ENCODE data around the gene RGL2. TPM values are rescaled to one million over a fixed set of nuclear protein-coding genes. Genes with fewer than 3 reads are reported as not detected.

Gene RGL2
- total and polyA plus RNA-seq, 7 experiments from 2014 or later = 4.1 to 76.8 (median 54.8) TPM

DNA sequence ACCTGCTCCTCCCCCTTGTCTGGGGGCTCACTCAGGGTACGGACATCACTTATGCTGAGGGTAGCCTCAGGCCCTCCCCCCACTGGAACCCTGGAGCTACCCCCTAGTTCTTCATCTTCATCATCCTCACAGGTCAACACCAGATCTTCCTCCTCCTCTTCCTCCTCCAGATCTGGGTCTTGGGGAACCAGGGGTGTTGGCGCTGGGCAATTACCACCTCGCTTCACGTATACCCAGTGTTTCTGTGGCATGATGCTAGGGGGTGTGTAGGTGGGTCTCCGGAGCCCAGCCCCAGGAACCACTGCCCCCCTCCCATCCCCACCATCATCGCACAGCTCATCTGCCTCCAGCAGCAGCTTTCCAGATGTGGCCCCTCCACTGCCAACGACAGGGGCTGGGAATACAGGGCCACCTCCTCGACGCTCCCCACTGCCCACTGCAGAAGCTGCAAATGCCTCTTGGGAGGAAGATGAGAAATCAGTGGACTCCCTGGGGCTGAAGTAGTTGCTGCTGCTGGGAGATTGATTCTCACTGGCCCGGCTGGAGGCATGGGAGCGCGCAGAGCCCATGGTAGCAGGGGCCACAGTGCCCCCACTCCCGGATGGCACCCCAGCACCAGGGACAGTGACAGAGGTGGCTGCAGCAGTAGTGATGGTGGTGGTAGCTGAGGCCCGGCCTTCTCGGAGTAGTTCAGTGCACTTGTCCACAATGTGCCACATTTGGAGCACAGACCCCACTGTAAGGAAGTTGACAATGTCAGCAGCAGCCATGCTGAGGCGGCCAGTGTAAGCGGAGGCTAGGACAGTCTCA is 17.3 kb upstream of the RGL2 start:
- Histone ChIP-seq H3K9me3 (ENCODE audit: control insufficient read depth in 2 of 3, low read length in 3 of 3) (no peaks in the 10 kb centered on the region), H3K4me1 (ENCODE audit: control insufficient read depth in 2 of 2, insufficient read depth in 2 of 2, low read length in 2 of 2) (peaks cover 57 to 63% of the 10 kb centered on the region in 2 donors), H3K27ac (ENCODE audit: low read depth, low read length) (peak overlapping the region; percentile 99), H3K4me3 (ENCODE audit: low read length) (no peak overlapping the region), H3K27me3 (ENCODE audit: control insufficient read depth in 2 of 2, insufficient read depth in 2 of 2, low read length in 2 of 2) (no peaks in the 10 kb centered on the region), H3K36me3 (ENCODE audit: control insufficient read depth in 2 of 3, insufficient read depth in 3 of 3, low read length in 3 of 3) (peaks cover 15 to 37% (median 20%) of the 10 kb centered on the region in 3 experiments)
- ATAC-seq = no peak
- POLR2A ChIA-PET = interaction anchor here (1.4 to 4.3 kb wide), 6 partner anchors 11 to 109 kb away, joined by 6 to 37 read pairs (median 22); partner anchors contain the start of genes B3GALT4, CUTA, PFDN6 and RPS18
- H3K27me3 Mint-ChIP-seq = no peaks in the 10 kb centered on the region
- peaks cover 52 to 85% (median 75%) of the 10 kb centered on the region in 7 donors for H3K4me1 Mint-ChIP-seq
- peaks cover 4 to 56% (median 18%) of the 10 kb centered on the region in 5 donors for H3K36me3 Mint-ChIP-seq
- intact Hi-C loops (cut with micrococcal nuclease) = loop anchor here (2.0 to 10.0 kb wide), 3 partner anchors 216 to 919 kb away; partner anchors contain the start of gene HMGA1 (in 1 of the 2)
- H3K4me3 Mint-ChIP-seq = peak overlapping the region; percentile 77 to 100 (median 100)
- CTCF ChIA-PET = interaction anchor here (1.0 kb wide), 1 partner anchor 14 kb away, joined by 3 read pairs; no protein-coding TSS in a partner anchor
- no peak for DNase-seq
- H3K27ac Mint-ChIP-seq = peak overlapping the region; percentile 89 to 99 (median 98)
- H3K9me3 Mint-ChIP-seq = peaks cover 0 to 2% (median 0%) of the 10 kb centered on the region in 11 donors

GRCh38 chr6:33314943-33315792 is 16.4 kb upstream of the RGL2 start:
- POLR2A ChIA-PET = interaction anchor here (1.4 to 4.3 kb wide), 3 partner anchors 10 to 38 kb away, joined by 6 to 36 read pairs (median 28); partner anchors contain the start of genes B3GALT4, PFDN6 and WDR46
- intact Hi-C loops (cut with micrococcal nuclease) = loop anchor here (1.0 to 10.0 kb wide), 11 partner anchors 8 to 920 kb away; partner anchors contain the start of genes HMGA1 (in 1 of the 2), KIFC1 (in 1 of the 2), PSMB9 (in 1 of the 2) and RPS18 (in 1 of the 2)
- no peak for ATAC-seq
- Mint-ChIP-seq H3K27ac (peak overlapping the region; percentile 97 to 99 (median 98)), H3K4me1 (peaks cover 46 to 81% (median 71%) of the 10 kb centered on the region in 7 donors), H3K36me3 (peaks cover 4 to 54% (median 14%) of the 10 kb centered on the region in 5 donors), H3K27me3 (no peaks in the 10 kb centered on the region), H3K9me3 (peaks cover 0 to 2% (median 0%) of the 10 kb centered on the region in 11 donors), H3K4me3 (peak overlapping the region; percentile 81 to 100 (median 99))
- peak in 2 of 9 donors; percentile 28 to 40 for DNase-seq
- Histone ChIP-seq H3K27ac (ENCODE audit: low read depth, low read length) (peak overlapping the region; percentile 99), H3K9me3 (ENCODE audit: control insufficient read depth in 2 of 3, low read length in 3 of 3) (no peaks in the 10 kb centered on the region), H3K36me3 (ENCODE audit: control insufficient read depth in 2 of 3, insufficient read depth in 3 of 3, low read length in 3 of 3) (peaks cover 9 to 31% (median 12%) of the 10 kb centered on the region in 3 experiments), H3K27me3 (ENCODE audit: control insufficient read depth in 2 of 2, insufficient read depth in 2 of 2, low read length in 2 of 2) (no peaks in the 10 kb centered on the region), H3K4me3 (ENCODE audit: low read length) (peak overlapping the region; percentile 97), H3K4me1 (ENCODE audit: control insufficient read depth in 2 of 2, insufficient read depth in 2 of 2, low read length in 2 of 2) (peaks cover 54 to 55% of the 10 kb centered on the region in 2 donors)
- CTCF ChIA-PET = interaction anchor here (1.0 kb wide), 1 partner anchor 13 kb away, joined by 3 read pairs; no protein-coding TSS in a partner anchor

GRCh38 chr6:33314515-33314942 is 15.8 kb upstream of the RGL2 start:
- Mint-ChIP-seq H3K4me1 (peaks cover 40 to 74% (median 64%) of the 10 kb centered on the region in 7 donors), H3K9me3 (peaks cover 0 to 2% (median 0%) of the 10 kb centered on the region in 11 donors), H3K36me3 (peaks cover 4 to 47% (median 7%) of the 10 kb centered on the region in 5 donors), H3K27me3 (no peaks in the 10 kb centered on the region), H3K4me3 (peak overlapping the region; percentile 81 to 100 (median 99)), H3K27ac (peak overlapping the region; percentile 97 to 99 (median 98))
- intact Hi-C loops (cut with micrococcal nuclease) = loop anchor here (1.0 to 10.0 kb wide), 10 partner anchors 9 to 920 kb away; partner anchors contain the start of genes HMGA1 (in 1 of the 2), KIFC1 (in 1 of the 2), PSMB9 (in 1 of the 2) and RPS18 (in 1 of the 2)
- H3K4me1 ChIP-seq (ENCODE audit: control insufficient read depth in 2 of 2, insufficient read depth in 2 of 2, low read length in 2 of 2) = peaks cover 48 to 49% of the 10 kb centered on the region in 2 donors
- ChIA-PET CTCF (no interaction called here), POLR2A (no interaction called here)
- no peaks in the 10 kb centered on the region for H3K27me3 ChIP-seq (ENCODE audit: control insufficient read depth in 2 of 2, insufficient read depth in 2 of 2, low read length in 2 of 2)
- ATAC-seq = peak; percentile 63
- peak overlapping the region; percentile 99 for H3K27ac ChIP-seq (ENCODE audit: low read depth, low read length)
- peak; percentile 39 to 88 (median 72) for DNase-seq
- peaks cover 6 to 28% (median 7%) of the 10 kb centered on the region in 3 experiments for H3K36me3 ChIP-seq (ENCODE audit: control insufficient read depth in 2 of 3, insufficient read depth in 3 of 3, low read length in 3 of 3)
- no peaks in the 10 kb centered on the region for H3K9me3 ChIP-seq (ENCODE audit: control insufficient read depth in 2 of 3, low read length in 3 of 3)
- peak overlapping the region; percentile 97 for H3K4me3 ChIP-seq (ENCODE audit: low read length)

- ChIA-PET POLR2A (interaction anchor here (0.6 to 5.3 kb wide), 14 partner anchors 12 to 370 kb away, joined by 3 to 65 read pairs (median 6); partner anchors contain the start of genes B3GALT4, CUTA, PFDN6 and RGL2), CTCF (interaction anchor here (2.5 kb wide), 1 partner anchor 31 kb away, joined by 30 read pairs; no protein-coding TSS in a partner anchor)
- H3K4me3 Mint-ChIP-seq = peak within 1 kb of the TSS; percentile 81 to 100 (median 99)
- ATAC-seq (peak; percentile 64), DNase-seq (peak; percentile 67 to 92 (median 82))
- no peaks in the 10 kb centered on the region for H3K27me3 Mint-ChIP-seq
- peaks cover 35 to 70% (median 58%) of the 10 kb centered on the region in 7 donors for H3K4me1 Mint-ChIP-seq
- H3K9me3 Mint-ChIP-seq = peaks cover 0 to 2% (median 0%) of the 10 kb centered on the region in 11 donors
- H3K36me3 Mint-ChIP-seq = peaks cover 2 to 41% (median 4%) of the 10 kb centered on the region in 5 donors
- Histone ChIP-seq H3K36me3 (ENCODE audit: control insufficient read depth in 2 of 3, insufficient read depth in 3 of 3, low read length in 3 of 3) (peaks cover 0 to 23% (median 7%) of the 10 kb centered on the region in 3 experiments), H3K4me3 (ENCODE audit: low read length) (peak within 1 kb of the TSS; percentile 97), H3K27me3 (ENCODE audit: control insufficient read depth in 2 of 2, insufficient read depth in 2 of 2, low read length in 2 of 2) (no peaks in the 10 kb centered on the region), H3K27ac (ENCODE audit: low read depth, low read length) (peak within 1 kb of the TSS; percentile 99), H3K9me3 (ENCODE audit: control insufficient read depth in 2 of 3, low read length in 3 of 3) (no peaks in the 10 kb centered on the region), H3K4me1 (ENCODE audit: control insufficient read depth in 2 of 2, insufficient read depth in 2 of 2, low read length in 2 of 2) (peaks cover 42 to 44% of the 10 kb centered on the region in 2 donors)
- peak within 1 kb of the TSS; percentile 97 to 99 (median 98) for H3K27ac Mint-ChIP-seq
- intact Hi-C loops (cut with micrococcal nuclease) = loop anchor here (1.0 to 10.0 kb wide), 12 partner anchors 9 to 921 kb away; partner anchors contain the start of genes B3GALT4 (in 2 of the 2), KIFC1 (in 2 of the 2), HMGA1 (in 1 of the 2) and PSMB9 (in 1 of the 2)
Measured at GRCh38 chr6:33313709-33314514, 15.2 kb upstream of the RGL2 start, which contains the start of gene TAPBP. Gene TAPBP (minus strand): TSS chr6:33314078. CDS start chr6:33314041, 37 bp downstream.

GRCh38 chr6:33313105-33313708 is 14.5 kb upstream of the RGL2 start:
- DNase-seq (peak in 8 of 9 donors; percentile 19 to 64 (median 30)), ATAC-seq (peak; percentile 1)
- H3K4me3 Mint-ChIP-seq = peak overlapping the region; percentile 81 to 100 (median 99)
- H3K27ac ChIP-seq (ENCODE audit: low read depth, low read length) = peak overlapping the region; percentile 99
- H3K9me3 ChIP-seq (ENCODE audit: control insufficient read depth in 2 of 3, low read length in 3 of 3) = no peaks in the 10 kb centered on the region
- no peaks in the 10 kb centered on the region for H3K27me3 ChIP-seq (ENCODE audit: control insufficient read depth in 2 of 2, insufficient read depth in 2 of 2, low read length in 2 of 2)
- H3K9me3 Mint-ChIP-seq = peaks cover 0 to 2% (median 0%) of the 10 kb centered on the region in 11 donors
- H3K36me3 Mint-ChIP-seq = peaks cover 0 to 38% (median 8%) of the 10 kb centered on the region in 5 donors
- H3K27me3 Mint-ChIP-seq = no peaks in the 10 kb centered on the region
- intact Hi-C loops (cut with micrococcal nuclease) = loop anchor here (2.0 to 10.0 kb wide), 5 partner anchors 36 to 922 kb away; partner anchors contain the start of genes B3GALT4 (in 2 of the 2), HMGA1 (in 1 of the 2), KIFC1 (in 1 of the 2) and PSMB9 (in 1 of the 2)
- H3K4me3 ChIP-seq (ENCODE audit: low read length) = peak overlapping the region; percentile 97
- H3K4me1 ChIP-seq (ENCODE audit: control insufficient read depth in 2 of 2, insufficient read depth in 2 of 2, low read length in 2 of 2) = peaks cover 35 to 36% of the 10 kb centered on the region in 2 donors
- H3K4me1 Mint-ChIP-seq = peaks cover 35 to 70% (median 56%) of the 10 kb centered on the region in 7 donors
- ChIA-PET CTCF (interaction anchor here (1.4 to 2.5 kb wide), 3 partner anchors 12 to 32 kb away, joined by 5 to 30 read pairs (median 6); no protein-coding TSS in a partner anchor), POLR2A (interaction anchor here (0.6 to 5.3 kb wide), 16 partner anchors 11 to 369 kb away, joined by 3 to 65 read pairs (median 4); partner anchors contain the start of genes B3GALT4, CUTA, PFDN6 and RGL2)
- peaks cover 0 to 25% (median 7%) of the 10 kb centered on the region in 3 experiments for H3K36me3 ChIP-seq (ENCODE audit: control insufficient read depth in 2 of 3, insufficient read depth in 3 of 3, low read length in 3 of 3)
- H3K27ac Mint-ChIP-seq = peak overlapping the region; percentile 97 to 99 (median 98)
